HEK293 (cell line): ENCODE measurements around the gene INAVA.

Experiments
- CTCF ChIA-PET: fragments of 350-600 bp; formaldehyde crosslinking; extraction: SDS; loops from one replicate; lab custom pipeline; 2021; ENCODE audit warnings: antibody characterized with exemption; lab: Yijun Ruan, JAX
- POLR2A ChIA-PET: fragments of 300-600 bp; formaldehyde crosslinking; extraction: SDS; loops from one replicate; lab custom pipeline; 2020; ENCODE audit warnings: antibody characterized with exemption, inconsistent platforms; lab: Yijun Ruan, JAX
- H3K27ac ChIP-seq: fragments of 200-500 bp; sonication (Bioruptor generic); 2 replicates; pipeline ENCODE4 v1.5.1; 2014; ENCODE audit warnings: low read depth, low read length, control low read depth, inconsistent platforms; ENCODE audit errors: extremely low read depth
- H3K36me3 ChIP-seq, 2 experiments: fragments of 200-500 bp in 1 of 2; sonication (Bioruptor generic) in 1 of 2; 1 replicate in 1 of 2; 2 replicates in 1 of 2; pipeline ENCODE4 v1.5.1; 2014 to 2017; ENCODE audit warnings: inconsistent platforms in 2 of 2, low read length in 2 of 2; ENCODE audit not compliant: control insufficient read depth in 2 of 2, insufficient read depth in 1 of 2
- H3K4me1 ChIP-seq: fragments of 200-500 bp; sonication (Bioruptor generic); 2 replicates; pipeline ENCODE4 v1.5.1; 2014; ENCODE audit warnings: mild to moderate bottlenecking, low read length, inconsistent platforms; ENCODE audit not compliant: control insufficient read depth, insufficient read depth
- H3K4me3 ChIP-seq: 2 replicates; pipeline ENCODE4 v1.5.1; 2011; ENCODE audit warnings: low read depth, mild to moderate bottlenecking, control low read depth, low read length, moderate library complexity
- H3K9me3 ChIP-seq: fragments of 200-500 bp; sonication (Bioruptor generic); 2 replicates; pipeline ENCODE4 v1.5.1; 2014; ENCODE audit warnings: low read depth, low read length, inconsistent platforms; ENCODE audit not compliant: control insufficient read depth, insufficient read depth
- GLIS1 ChIP-seq: fragments of 450-650 bp; formaldehyde crosslinking; IDR thresholded peaks from 2 replicates; pipeline ENCODE4 v1.5.1; 2016; ENCODE audit warnings: missing biosample characterization, missing genetic modification characterization
- HOXA7 ChIP-seq: sonication (generic); formaldehyde crosslinking; IDR thresholded peaks from 2 replicates; pipeline ENCODE4 v1.8.1; 2022; ENCODE audit warnings: missing genetic modification reagents, borderline replicate concordance
- KLF16 ChIP-seq: fragments of 450-650 bp; formaldehyde crosslinking; IDR thresholded peaks from 2 replicates; pipeline ENCODE4 v1.5.1; 2017; ENCODE audit warnings: missing biosample characterization, missing genetic modification characterization
- MYNN ChIP-seq: fragments of 450-650 bp; formaldehyde crosslinking; IDR thresholded peaks from 2 replicates; pipeline ENCODE4 v1.5.1; 2016; ENCODE audit warnings: missing biosample characterization, missing genetic modification characterization, borderline replicate concordance
- OVOL3 ChIP-seq: fragments of 450-650 bp; formaldehyde crosslinking; IDR thresholded peaks from 2 replicates; pipeline ENCODE4 v1.5.1; 2016; ENCODE audit warnings: missing biosample characterization, missing genetic modification characterization
- ZNF19 ChIP-seq: fragments of 450-650 bp; formaldehyde crosslinking; IDR thresholded peaks from 2 replicates; pipeline ENCODE4; 2016; ENCODE audit warnings: missing biosample characterization, missing genetic modification characterization, low read depth
- ZNF248 ChIP-seq: fragments of 450-650 bp; formaldehyde crosslinking; IDR thresholded peaks from 2 replicates; pipeline ENCODE4 v1.5.1; 2017; ENCODE audit warnings: missing biosample characterization, missing genetic modification characterization
- ZNF274 ChIP-seq, 2 experiments: fragments of 200-500 bp in 1 of 2; fragments of 450-650 bp in 1 of 2; sonication (Bioruptor generic) in 1 of 2; formaldehyde crosslinking in 1 of 2; IDR thresholded peaks; 2 replicates each; pipeline versions ENCODE4 v1.5.1 to v1.6.1; 2014 to 2016; ENCODE audit warnings: borderline replicate concordance in 1 of 2, inconsistent platforms in 1 of 2, low read length in 1 of 2, missing biosample characterization in 1 of 2, missing genetic modification characterization in 1 of 2
- ZNF292 ChIP-seq: fragments of 450-650 bp; formaldehyde crosslinking; IDR thresholded peaks from 2 replicates; pipeline ENCODE4 v1.5.1; 2016; ENCODE audit warnings: low read depth, missing biosample characterization, missing genetic modification characterization, borderline replicate concordance
- ZNF302 ChIP-seq: fragments of 450-650 bp; formaldehyde crosslinking; IDR thresholded peaks from 2 replicates; pipeline ENCODE4 v1.5.1; 2016; ENCODE audit warnings: missing biosample characterization, missing genetic modification characterization, low read depth
- ZNF341 ChIP-seq: fragments of 450-650 bp; formaldehyde crosslinking; IDR thresholded peaks from 2 replicates; pipeline ENCODE4; 2016; ENCODE audit warnings: low read depth, missing biosample characterization, missing genetic modification characterization
- ZNF354C ChIP-seq: fragments of 450-650 bp; formaldehyde crosslinking; IDR thresholded peaks from 2 replicates; pipeline ENCODE4 v1.5.1; 2016; ENCODE audit warnings: missing biosample characterization, missing genetic modification characterization, low read depth, borderline replicate concordance
- ZNF423 ChIP-seq: fragments of 450-650 bp; formaldehyde crosslinking; IDR thresholded peaks from 2 replicates; pipeline ENCODE4 v1.5.1; 2016; ENCODE audit warnings: missing biosample characterization, missing genetic modification characterization
- ZNF544 ChIP-seq: fragments of 450-650 bp; formaldehyde crosslinking; IDR thresholded peaks from 2 replicates; pipeline ENCODE4 v1.5.0; 2017; ENCODE audit warnings: missing biosample characterization, missing genetic modification characterization
- ZNF660 ChIP-seq: fragments of 450-650 bp; IDR thresholded peaks from 2 replicates; pipeline ENCODE4 v1.5.1; 2018; ENCODE audit warnings: missing biosample characterization, mild to moderate bottlenecking, missing genetic modification characterization
- ZNF692 ChIP-seq: fragments of 450-650 bp; formaldehyde crosslinking; IDR thresholded peaks from 2 replicates; pipeline ENCODE4 v1.5.1; 2016; ENCODE audit warnings: missing biosample characterization, missing genetic modification characterization
- ZNF830 ChIP-seq: fragments of 450-650 bp; IDR thresholded peaks from 2 replicates; pipeline ENCODE4 v1.5.0; 2018; ENCODE audit warnings: missing biosample characterization, missing genetic modification characterization, low read depth, mild to moderate bottlenecking, moderate library complexity
- ZSCAN16 ChIP-seq: fragments of 450-650 bp; formaldehyde crosslinking; IDR thresholded peaks from 2 replicates; pipeline ENCODE4 v1.5.1; 2016; ENCODE audit warnings: missing biosample characterization, missing genetic modification characterization
- TF ChIP-seq, protein P1 (sequence below): fragments of 450-650 bp; formaldehyde crosslinking; conservative IDR thresholded peaks from 2 replicates; pipeline ENCODE4 v1.5.1; 2016; ENCODE audit warnings: low read depth, missing biosample characterization, missing genetic modification characterization
- TF ChIP-seq, protein P2 (sequence below): fragments of 450-650 bp; formaldehyde crosslinking; IDR thresholded peaks from 2 replicates; pipeline ENCODE4 v1.5.1; 2016; ENCODE audit warnings: missing biosample characterization, missing genetic modification characterization, low read depth
- TF ChIP-seq, protein P3 (sequence below): fragments of 450-650 bp; formaldehyde crosslinking; IDR thresholded peaks from 2 replicates; pipeline ENCODE4 v1.5.0; 2017; ENCODE audit warnings: missing biosample characterization, missing genetic modification characterization, borderline replicate concordance

Gene INAVA

GRCh38 chr1:200857804-200858203, 36.9 kb upstream of the INAVA start:
- no peak overlapping the region for H3K27ac ChIP-seq
- peaks cover 9 to 38% of the 10 kb centered on the region in 2 experiments for H3K36me3 ChIP-seq
- ChIA-PET CTCF (interaction anchor here (0.8 kb wide), 1 partner anchor 236 kb away, joined by 5 read pairs; no protein-coding TSS in a partner anchor), POLR2A (no interaction called here)
- peaks cover 12% of the 10 kb centered on the region for H3K4me1 ChIP-seq
- H3K4me3 ChIP-seq = no peak overlapping the region
- H3K9me3 ChIP-seq = no peaks in the 10 kb centered on the region
- TF ChIP-seq GLIS1 = no peak
- no peak for TF ChIP-seq ZNF354C (tag by site-specific recombination)
- TF ChIP-seq ZSCAN16 (tag by site-specific recombination) = no peak
- TF ChIP-seq, protein P1, sequence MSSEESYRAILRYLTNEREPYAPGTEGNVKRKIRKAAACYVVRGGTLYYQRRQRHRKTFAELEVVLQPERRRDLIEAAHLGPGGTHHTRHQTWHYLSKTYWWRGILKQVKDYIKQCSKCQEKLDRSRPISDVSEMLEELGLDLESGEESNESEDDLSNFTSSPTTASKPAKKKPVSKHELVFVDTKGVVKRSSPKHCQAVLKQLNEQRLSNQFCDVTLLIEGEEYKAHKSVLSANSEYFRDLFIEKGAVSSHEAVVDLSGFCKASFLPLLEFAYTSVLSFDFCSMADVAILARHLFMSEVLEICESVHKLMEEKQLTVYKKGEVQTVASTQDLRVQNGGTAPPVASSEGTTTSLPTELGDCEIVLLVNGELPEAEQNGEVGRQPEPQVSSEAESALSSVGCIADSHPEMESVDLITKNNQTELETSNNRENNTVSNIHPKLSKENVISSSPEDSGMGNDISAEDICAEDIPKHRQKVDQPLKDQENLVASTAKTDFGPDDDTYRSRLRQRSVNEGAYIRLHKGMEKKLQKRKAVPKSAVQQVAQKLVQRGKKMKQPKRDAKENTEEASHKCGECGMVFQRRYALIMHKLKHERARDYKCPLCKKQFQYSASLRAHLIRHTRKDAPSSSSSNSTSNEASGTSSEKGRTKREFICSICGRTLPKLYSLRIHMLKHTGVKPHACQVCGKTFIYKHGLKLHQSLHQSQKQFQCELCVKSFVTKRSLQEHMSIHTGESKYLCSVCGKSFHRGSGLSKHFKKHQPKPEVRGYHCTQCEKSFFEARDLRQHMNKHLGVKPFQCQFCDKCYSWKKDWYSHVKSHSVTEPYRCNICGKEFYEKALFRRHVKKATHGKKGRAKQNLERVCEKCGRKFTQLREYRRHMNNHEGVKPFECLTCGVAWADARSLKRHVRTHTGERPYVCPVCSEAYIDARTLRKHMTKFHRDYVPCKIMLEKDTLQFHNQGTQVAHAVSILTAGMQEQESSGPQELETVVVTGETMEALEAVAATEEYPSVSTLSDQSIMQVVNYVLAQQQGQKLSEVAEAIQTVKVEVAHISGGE = no peak
- no peak for TF ChIP-seq ZNF292 (tag by site-specific recombination)
- TF ChIP-seq ZNF423 (tag by site-specific recombination) = no peak
- no peak for TF ChIP-seq ZNF660 (tag by site-specific recombination)
- no peak for TF ChIP-seq HOXA7
- TF ChIP-seq ZNF19 (tag by site-specific recombination) = no peak
- no peak for TF ChIP-seq ZNF302 (tag by site-specific recombination)
- TF ChIP-seq, protein P2, sequence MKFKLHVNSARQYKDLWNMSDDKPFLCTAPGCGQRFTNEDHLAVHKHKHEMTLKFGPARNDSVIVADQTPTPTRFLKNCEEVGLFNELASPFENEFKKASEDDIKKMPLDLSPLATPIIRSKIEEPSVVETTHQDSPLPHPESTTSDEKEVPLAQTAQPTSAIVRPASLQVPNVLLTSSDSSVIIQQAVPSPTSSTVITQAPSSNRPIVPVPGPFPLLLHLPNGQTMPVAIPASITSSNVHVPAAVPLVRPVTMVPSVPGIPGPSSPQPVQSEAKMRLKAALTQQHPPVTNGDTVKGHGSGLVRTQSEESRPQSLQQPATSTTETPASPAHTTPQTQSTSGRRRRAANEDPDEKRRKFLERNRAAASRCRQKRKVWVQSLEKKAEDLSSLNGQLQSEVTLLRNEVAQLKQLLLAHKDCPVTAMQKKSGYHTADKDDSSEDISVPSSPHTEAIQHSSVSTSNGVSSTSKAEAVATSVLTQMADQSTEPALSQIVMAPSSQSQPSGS = no peak

- TF ChIP-seq MYNN (tag by site-specific recombination) (no peak), ZNF274 (IDR thresholded peaks at IDR 0.05; ENCODE audit: low read length) (no peak), ZNF274 (tag by site-specific recombination; IDR thresholded peaks at IDR 0.05; ENCODE audit: borderline replicate concordance) (no peak), ZNF692 (tag by site-specific recombination) (no peak), ZNF341 (no peak), GLIS1 (no peak), OVOL3 (no peak), ZNF544 (tag by site-specific recombination) (no peak), ZNF248 (tag by site-specific recombination) (no peak), KLF16 (no peak), ZNF830 (tag by site-specific recombination) (no peak)
- TF ChIP-seq, protein P3, sequence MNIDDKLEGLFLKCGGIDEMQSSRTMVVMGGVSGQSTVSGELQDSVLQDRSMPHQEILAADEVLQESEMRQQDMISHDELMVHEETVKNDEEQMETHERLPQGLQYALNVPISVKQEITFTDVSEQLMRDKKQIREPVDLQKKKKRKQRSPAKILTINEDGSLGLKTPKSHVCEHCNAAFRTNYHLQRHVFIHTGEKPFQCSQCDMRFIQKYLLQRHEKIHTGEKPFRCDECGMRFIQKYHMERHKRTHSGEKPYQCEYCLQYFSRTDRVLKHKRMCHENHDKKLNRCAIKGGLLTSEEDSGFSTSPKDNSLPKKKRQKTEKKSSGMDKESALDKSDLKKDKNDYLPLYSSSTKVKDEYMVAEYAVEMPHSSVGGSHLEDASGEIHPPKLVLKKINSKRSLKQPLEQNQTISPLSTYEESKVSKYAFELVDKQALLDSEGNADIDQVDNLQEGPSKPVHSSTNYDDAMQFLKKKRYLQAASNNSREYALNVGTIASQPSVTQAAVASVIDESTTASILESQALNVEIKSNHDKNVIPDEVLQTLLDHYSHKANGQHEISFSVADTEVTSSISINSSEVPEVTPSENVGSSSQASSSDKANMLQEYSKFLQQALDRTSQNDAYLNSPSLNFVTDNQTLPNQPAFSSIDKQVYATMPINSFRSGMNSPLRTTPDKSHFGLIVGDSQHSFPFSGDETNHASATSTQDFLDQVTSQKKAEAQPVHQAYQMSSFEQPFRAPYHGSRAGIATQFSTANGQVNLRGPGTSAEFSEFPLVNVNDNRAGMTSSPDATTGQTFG (tag by site-specific recombination) = no peak
- ChIA-PET POLR2A (no interaction called here), CTCF (no interaction called here)
- Histone ChIP-seq H3K9me3 (no peaks in the 10 kb centered on the region), H3K36me3 (peaks cover 4 to 27% of the 10 kb centered on the region in 2 experiments; a peak in 2 of 3 replicates), H3K4me3 (no peak overlapping the region), H3K4me1 (peaks cover 7% of the 10 kb centered on the region), H3K27ac (no peak overlapping the region)
Observed at GRCh38 chr1:200861937-200862647, 32.6 kb upstream of the INAVA start.
